Astrocyte of the cerebellum (primary cell): ENCODE results near the gene RSBN1L.

Source experiments
- DNase-seq: peaks from one replicate; pipeline ENCODE4 v3.0.0-alpha.2; 2011; ENCODE audit warnings: low read depth
- H3K4me3 ChIP-seq: 2 replicates; pipeline ENCODE4 v1.5.1; 2011; ENCODE audit warnings: mild to moderate bottlenecking, low read depth, low read length, moderate library complexity
- in situ Hi-C: cut with HindIII; loops from 2 replicates; pipeline ENCODE4 v1.10.0; 2017; ENCODE audit warnings: low sequenced_read_pairs
- TF ChIP-seq, protein P1 (sequence below): IDR thresholded peaks from 2 replicates; pipeline ENCODE4 v1.5.1; 2012; ENCODE audit warnings: low read length, low read depth, moderate library complexity, mild to moderate bottlenecking; ENCODE audit errors: missing control alignments

RSBN1L gene

DNA sequence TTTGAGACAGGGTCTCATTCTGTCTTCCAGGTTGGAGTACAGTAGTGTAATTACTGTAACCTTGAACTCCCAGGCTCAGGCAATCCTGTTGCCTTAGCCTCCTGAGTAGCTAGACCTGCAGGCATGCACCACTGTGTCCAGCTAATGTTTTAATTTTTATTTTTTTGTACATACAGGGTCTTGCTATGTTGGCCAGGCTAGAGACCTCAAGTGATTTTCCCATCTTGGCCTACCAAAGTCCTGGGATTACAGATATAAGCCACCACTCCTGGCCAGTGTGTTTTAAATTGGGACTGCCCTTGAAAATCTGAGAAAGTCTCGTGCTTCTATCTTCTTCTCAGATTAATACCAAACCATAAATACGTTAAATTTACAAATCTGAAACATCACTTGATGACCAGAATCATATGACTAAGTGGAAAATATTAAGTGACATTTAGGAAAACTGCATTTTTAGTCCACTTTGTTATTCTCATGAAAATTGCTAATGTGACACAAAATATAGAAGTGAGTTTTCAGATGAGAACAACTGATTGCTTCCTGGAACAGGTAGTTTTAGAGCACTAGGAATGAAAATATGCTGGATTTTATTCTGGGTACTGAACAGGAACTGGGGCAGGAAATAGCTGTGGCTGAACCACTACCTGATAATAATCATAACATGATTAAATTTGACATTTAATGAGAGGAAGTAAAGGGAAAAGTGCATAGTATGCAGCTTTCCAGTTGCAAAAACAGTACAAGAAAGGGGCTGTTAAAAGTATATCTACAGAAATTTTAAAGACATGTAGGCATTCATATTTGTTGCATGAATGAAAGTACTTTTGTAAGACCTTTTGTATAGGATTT, 106.5 kb downstream of the RSBN1L start:
- TF ChIP-seq, protein P1, sequence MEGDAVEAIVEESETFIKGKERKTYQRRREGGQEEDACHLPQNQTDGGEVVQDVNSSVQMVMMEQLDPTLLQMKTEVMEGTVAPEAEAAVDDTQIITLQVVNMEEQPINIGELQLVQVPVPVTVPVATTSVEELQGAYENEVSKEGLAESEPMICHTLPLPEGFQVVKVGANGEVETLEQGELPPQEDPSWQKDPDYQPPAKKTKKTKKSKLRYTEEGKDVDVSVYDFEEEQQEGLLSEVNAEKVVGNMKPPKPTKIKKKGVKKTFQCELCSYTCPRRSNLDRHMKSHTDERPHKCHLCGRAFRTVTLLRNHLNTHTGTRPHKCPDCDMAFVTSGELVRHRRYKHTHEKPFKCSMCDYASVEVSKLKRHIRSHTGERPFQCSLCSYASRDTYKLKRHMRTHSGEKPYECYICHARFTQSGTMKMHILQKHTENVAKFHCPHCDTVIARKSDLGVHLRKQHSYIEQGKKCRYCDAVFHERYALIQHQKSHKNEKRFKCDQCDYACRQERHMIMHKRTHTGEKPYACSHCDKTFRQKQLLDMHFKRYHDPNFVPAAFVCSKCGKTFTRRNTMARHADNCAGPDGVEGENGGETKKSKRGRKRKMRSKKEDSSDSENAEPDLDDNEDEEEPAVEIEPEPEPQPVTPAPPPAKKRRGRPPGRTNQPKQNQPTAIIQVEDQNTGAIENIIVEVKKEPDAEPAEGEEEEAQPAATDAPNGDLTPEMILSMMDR, result no peak
- H3K4me3 ChIP-seq, result no peak overlapping the region
- no peak for DNase-seq
- in situ Hi-C loops, result no loop called here

- H3K4me3 ChIP-seq, result no peak overlapping the region
- in situ Hi-C loops, result no loop called here
- DNase-seq, result no peak
- TF ChIP-seq, protein P1, result no peak
Observed at GRCh38 chr7:77806425-77806824, 110.2 kb downstream of the RSBN1L start.

DNA sequence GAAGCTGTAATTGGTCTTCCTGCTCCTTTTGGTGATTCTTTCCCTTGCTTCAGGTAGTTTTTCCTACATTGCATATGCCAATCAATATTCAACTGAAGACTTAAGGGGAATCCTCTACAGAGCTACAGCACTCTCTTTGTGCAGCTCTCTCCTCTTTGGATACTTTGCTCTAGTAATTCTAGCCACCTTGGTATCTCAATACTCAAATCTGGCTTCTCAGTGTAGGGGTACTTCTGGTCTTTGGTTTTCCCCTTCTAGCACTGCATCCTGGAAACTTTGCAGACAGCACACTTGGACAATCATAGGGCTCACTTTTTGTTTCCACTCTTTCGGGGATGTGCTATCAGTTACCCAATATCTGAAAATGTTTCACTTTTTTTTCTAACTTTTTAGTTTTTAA, 112.3 kb downstream of the RSBN1L start:
- TF ChIP-seq, protein P1, result no peak
- no peak overlapping the region for H3K4me3 ChIP-seq
- no peak for DNase-seq
- in situ Hi-C loops, result no loop called here

DNA sequence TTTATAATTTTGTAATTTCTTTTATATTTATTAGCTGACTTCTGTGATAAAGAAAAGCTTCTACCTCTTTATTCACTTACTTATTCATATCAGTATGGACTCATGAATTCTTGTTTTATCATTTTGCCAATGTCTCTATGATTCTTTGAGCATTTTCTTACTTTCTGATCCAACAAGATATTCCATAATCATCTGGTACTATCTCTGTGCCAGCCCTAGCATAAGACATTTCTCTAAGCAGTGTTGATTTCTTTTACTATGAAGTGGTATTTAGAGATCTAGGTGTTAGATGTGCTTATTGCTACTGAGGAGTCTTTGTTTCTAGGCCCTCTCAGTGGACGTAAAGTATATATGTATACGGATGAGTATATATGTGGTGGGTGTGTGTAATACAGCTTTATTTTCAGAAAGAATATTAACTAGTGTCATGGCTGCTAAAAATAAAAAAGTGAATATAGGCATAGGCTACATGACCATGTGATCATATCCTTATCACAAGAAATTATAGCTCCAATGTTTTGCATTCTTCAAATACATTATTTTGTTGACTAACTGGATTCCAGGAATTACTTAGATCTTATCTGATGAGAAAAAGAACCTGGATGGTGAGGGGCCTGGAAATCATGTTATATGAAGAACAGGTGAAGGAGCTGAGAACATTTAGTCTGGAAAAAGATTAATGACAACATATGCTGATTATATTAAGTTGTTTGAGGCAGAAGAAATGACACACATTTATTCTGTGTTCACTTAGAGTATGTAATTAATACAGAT, 115.4 kb downstream of the RSBN1L start:
- DNase-seq, result no peak
- in situ Hi-C loops, result no loop called here
- H3K4me3 ChIP-seq, result no peak overlapping the region

GRCh38 chr7:77812290-77812685, 116.0 kb downstream of the RSBN1L start:
- in situ Hi-C loops, result no loop called here
- TF ChIP-seq, protein P1, result no peak
- DNase-seq, result no peak
- H3K4me3 ChIP-seq, result no peak overlapping the region

More for the DNA sequence above, 115.4 kb downstream of the RSBN1L start:
- TF ChIP-seq, protein P1, result no peak

- H3K4me3 ChIP-seq, result no peak overlapping the region
- no peak for DNase-seq
- in situ Hi-C loops, result no loop called here
- TF ChIP-seq, protein P1, result no peak
Observed at GRCh38 chr7:77813180-77813579, 116.9 kb downstream of the RSBN1L start.
